PC-3 (cell line): ENCODE results near the gene EIF4G3. TPM values are rescaled to one million over a fixed set of nuclear protein-coding genes. Genes with fewer than 3 reads are reported as not detected.

Experiments used
- ATAC-seq: fragments of 200-7000 bp; cut with Tn5 transposase; 2 replicates; pipeline ENCODE4 v1.9.1; 2020; ENCODE audit warnings: mild to moderate bottlenecking, moderate library complexity
- BruUV-seq: library from RNA; stranded (reverse); fragments of 400-500 nt; replicated peaks from 2 replicates; lab custom pipeline; 2021; lab: Mats Ljungman, UMichigan
- CTCF ChIA-PET: fragments of 300-600 bp; sonication (Branson Sonifier 250); formaldehyde crosslinking; loops from one replicate; lab custom pipeline; 2022; ENCODE audit warnings: antibody characterized with exemption; lab: Charles Lee
- POLR2A ChIA-PET: fragments of 300-600 bp; sonication (Branson Sonifier 250); formaldehyde crosslinking; loops from one replicate; lab custom pipeline; 2022; ENCODE audit warnings: antibody characterized with exemption; ENCODE audit not compliant: unreplicated experiment; lab: Charles Lee
- DNase-seq: peaks from one replicate; pipeline ENCODE4 v3.0.0-alpha.2; 2015
- H2AFZ ChIP-seq: fragments of 300-600 bp; sonication (generic); 2 replicates; pipeline ENCODE4 v1.6.0; 2016; ENCODE audit warnings: antibody characterized with exemption, low read length
- H3F3A ChIP-seq: fragments of 300-600 bp; sonication (generic); one replicate; pipeline ENCODE4 v1.6.0; 2017; ENCODE audit warnings: antibody characterized with exemption, low read length, control low read depth, mild to moderate bottlenecking; ENCODE audit not compliant: unreplicated experiment
- H3K27ac ChIP-seq: fragments of 300-600 bp; sonication (generic); 2 replicates; pipeline ENCODE4 v1.5.1; 2016; ENCODE audit warnings: mild to moderate bottlenecking, low read length
- H3K27me3 ChIP-seq: fragments of 300-600 bp; sonication (generic); 2 replicates; pipeline ENCODE4 v1.6.1; 2016; ENCODE audit warnings: low read length, mixed read lengths
- H3K36me3 ChIP-seq: fragments of 300-600 bp; sonication (generic); 2 replicates; pipeline ENCODE4 v1.6.1; 2016; ENCODE audit warnings: low read depth, mixed run types, low read length, mixed read lengths
- H3K4me1 ChIP-seq: fragments of 300-600 bp; sonication (generic); 2 replicates; pipeline ENCODE4 v1.5.1; 2016; ENCODE audit warnings: low read length; ENCODE audit not compliant: insufficient read depth
- H3K4me2 ChIP-seq: fragments of 300-600 bp; sonication (generic); 2 replicates; pipeline ENCODE4 v1.6.0; 2016; ENCODE audit warnings: low read length
- H3K4me3 ChIP-seq: fragments of 300-600 bp; sonication (generic); 2 replicates; pipeline ENCODE4 v1.5.1; 2016; ENCODE audit warnings: mild to moderate bottlenecking, low read length, mixed read lengths
- H3K79me2 ChIP-seq: fragments of 300-600 bp; sonication (generic); 2 replicates; pipeline ENCODE4 v1.6.1; 2017; ENCODE audit warnings: low read length, mixed read lengths
- H3K9ac ChIP-seq: fragments of 300-600 bp; sonication (generic); 2 replicates; pipeline ENCODE4 v1.6.0; 2016; ENCODE audit warnings: mild to moderate bottlenecking, low read length
- H3K9me2 ChIP-seq: fragments of 300-600 bp; sonication (generic); replicated peaks from 2 replicates; pipeline ENCODE4 v1.6.1; 2016; ENCODE audit warnings: mixed run types, low read length, mixed read lengths
- H3K9me3 ChIP-seq: fragments of 300-600 bp; sonication (generic); 2 replicates; pipeline ENCODE4 v1.6.1; 2016; ENCODE audit warnings: low read length, mixed read lengths
- H4K20me1 ChIP-seq: fragments of 300-600 bp; sonication (generic); 2 replicates; pipeline ENCODE4 v1.6.1; 2016; ENCODE audit warnings: low read length, mixed read lengths
- CTCF ChIP-seq: fragments of 300-600 bp; sonication (generic); conservative IDR thresholded peaks from 2 replicates; pipeline ENCODE4 v1.5.1; 2017; ENCODE audit warnings: antibody characterized with exemption, low read depth, mild to moderate bottlenecking, low read length
- EZH2 ChIP-seq: fragments of 300-600 bp; sonication (generic); IDR thresholded peaks from one replicate; pipeline ENCODE4 v1.6.1; 2017; ENCODE audit warnings: antibody characterized with exemption, mild to moderate bottlenecking, low read length; ENCODE audit not compliant: unreplicated experiment
- EZH2phosphoT487 ChIP-seq: fragments of 300-600 bp; sonication (generic); IDR thresholded peaks from 2 replicates; pipeline ENCODE4 v1.6.1; 2018; ENCODE audit warnings: mild to moderate bottlenecking, antibody characterized with exemption, low read length, borderline replicate concordance
- intact Hi-C: fragments of 100-400 bp; cut with micrococcal nuclease; formaldehyde crosslinking; loops from 2 replicates; pipeline ENCODE4 v1.9.0; 2023
- total RNA-seq: library from RNA; depleted of rRNA; stranded (reverse); fragments of >200 nt; gene quantifications from 2 replicates; pipeline ENCODE4 v1.2.3, GENCODE V29; 2014

EIF4G3 gene
- total RNA-seq, 1 experiment from 2014 or later: 16.9 TPM

- intact Hi-C loops: no loop called here
- CTCF ChIA-PET: no interaction called here
These were observed 346.8 kb downstream of the EIF4G3 start for GRCh38 chr1:20829946-20830345.

GRCh38 chr1:20829531-20829930 lies 347.2 kb downstream of the EIF4G3 start:
- H3K9me3 ChIP-seq: no peaks in the 10 kb centered on the region
- POLR2A ChIA-PET: no interaction called here
- ATAC-seq (no peak), DNase-seq (no peak)
- H3K4me3 ChIP-seq: no peak overlapping the region
- H3K4me1 ChIP-seq: no peaks in the 10 kb centered on the region
- BruUV-seq: no TSS peak
- no peaks in the 10 kb centered on the region for H3K36me3 ChIP-seq
- H3K27ac ChIP-seq: no peak overlapping the region
- no peaks in the 10 kb centered on the region for H4K20me1 ChIP-seq
- H2AFZ ChIP-seq: no peak overlapping the region
- no peaks in the 10 kb centered on the region for H3K9me2 ChIP-seq
- CTCF ChIA-PET: no interaction called here
- intact Hi-C loops: no loop called here
- TF ChIP-seq EZH2phosphoT487 (no peak), CTCF (no peak), EZH2 (no peak)
- no peaks in the 10 kb centered on the region for H3K27me3 ChIP-seq
- H3K79me2 ChIP-seq: no peaks in the 10 kb centered on the region
- no peak overlapping the region for H3K9ac ChIP-seq
- H3F3A ChIP-seq: no peaks in the 10 kb centered on the region
- no peak overlapping the region for H3K4me2 ChIP-seq

More at GRCh38 chr1:20829946-20830345, 346.8 kb downstream of the EIF4G3 start:
- Histone ChIP-seq H3F3A (no peaks in the 10 kb centered on the region), H3K27me3 (no peaks in the 10 kb centered on the region), H3K9ac (no peak overlapping the region), H2AFZ (no peak overlapping the region), H4K20me1 (no peaks in the 10 kb centered on the region), H3K4me2 (no peak overlapping the region), H3K9me3 (no peaks in the 10 kb centered on the region), H3K4me1 (no peaks in the 10 kb centered on the region), H3K9me2 (no peaks in the 10 kb centered on the region), H3K36me3 (no peaks in the 10 kb centered on the region), H3K79me2 (no peaks in the 10 kb centered on the region), H3K27ac (no peak overlapping the region), H3K4me3 (no peak overlapping the region)
- DNase-seq (no peak), ATAC-seq (no peak)
- no TSS peak for BruUV-seq
- POLR2A ChIA-PET: no interaction called here
- TF ChIP-seq EZH2 (no peak), EZH2phosphoT487 (no peak), CTCF (no peak)

GRCh38 chr1:20823845-20824244 lies 352.9 kb downstream of the EIF4G3 start:
- Histone ChIP-seq H3K4me2 (no peak overlapping the region), H3K79me2 (no peaks in the 10 kb centered on the region), H3K9ac (no peak overlapping the region), H4K20me1 (no peaks in the 10 kb centered on the region), H3F3A (no peaks in the 10 kb centered on the region), H3K9me2 (no peaks in the 10 kb centered on the region), H3K36me3 (no peaks in the 10 kb centered on the region), H3K4me3 (no peak overlapping the region), H3K27me3 (no peaks in the 10 kb centered on the region), H3K27ac (no peak overlapping the region), H3K4me1 (no peaks in the 10 kb centered on the region), H3K9me3 (no peaks in the 10 kb centered on the region), H2AFZ (no peak overlapping the region)
- no peak for ATAC-seq
- no TSS peak for BruUV-seq
- intact Hi-C loops: no loop called here
- ChIA-PET POLR2A (no interaction called here), CTCF (interaction anchor here (0.5 kb wide), 1 partner anchor 611 kb away, joined by 9 read pairs; no protein-coding TSS in a partner anchor)
- no peak for DNase-seq
- no peak for TF ChIP-seq CTCF
- TF ChIP-seq EZH2: no peak
- TF ChIP-seq EZH2phosphoT487: no peak
